HK-2 (cell line): ENCODE results near the gene ZNF597.

ENCODE experiments used
- DNase-seq: peaks from one replicate; pipeline ENCODE4 v3.0.0-alpha.2; 2018; ENCODE audit not compliant: unreplicated experiment

The ZNF597 gene

GRCh38 chr16:3454631-3455147 is 11.4 kb upstream of the ZNF597 start:
- no peak for DNase-seq

- DNase-seq: peak; percentile 11
Observed at GRCh38 chr16:3454093-3454492, 10.8 kb upstream of the ZNF597 start.

GRCh38 chr16:3444032-3444388 is 706 bp upstream of the ZNF597 start:
- peak; percentile 54 for DNase-seq

- DNase-seq: no peak
Observed at GRCh38 chr16:3439637-3440036, 3.7 kb downstream of the ZNF597 start.

- DNase-seq: no peak
Observed at GRCh38 chr16:3434373-3434772, 8.9 kb downstream of the ZNF597 start.

- DNase-seq: no peak
Observed at GRCh38 chr16:3431779-3432219, 11.5 kb downstream of the ZNF597 start.

- DNase-seq: no peak
Observed at GRCh38 chr16:3413730-3414379, 29.4 kb downstream of the ZNF597 start.

- no peak for DNase-seq
Observed at GRCh38 chr16:3408561-3409197, 34.6 kb downstream of the ZNF597 start.

- peak; percentile 4 for DNase-seq
Observed at GRCh38 chr16:3401719-3402397, 41.4 kb downstream of the ZNF597 start.

- DNase-seq: peak; percentile 97
Observed at GRCh38 chr16:3400779-3401688, 42.3 kb downstream of the ZNF597 start, which contains the start of the genes ZNF174 and ZSCAN32. Gene ZNF174, plus strand, starts transcription at chr16:3401215. Its CDS starts 790 bp downstream, at chr16:3402005. Gene ZSCAN32, minus strand, starts transcription at chr16:3401004. Its CDS starts 3,447 bp downstream, at chr16:3397557.

- DNase-seq: no peak
Observed at GRCh38 chr16:3400446-3400778, 42.9 kb downstream of the ZNF597 start.

- DNase-seq: no peak
Observed at GRCh38 chr16:3389663-3390338, 53.5 kb downstream of the ZNF597 start.

- no peak for DNase-seq
Observed at GRCh38 chr16:3388325-3388724, 55.0 kb downstream of the ZNF597 start.

GRCh38 chr16:3383045-3383448 is 60.3 kb downstream of the ZNF597 start:
- DNase-seq: no peak
